ENCODE data around the gene SAT1.

DNA sequence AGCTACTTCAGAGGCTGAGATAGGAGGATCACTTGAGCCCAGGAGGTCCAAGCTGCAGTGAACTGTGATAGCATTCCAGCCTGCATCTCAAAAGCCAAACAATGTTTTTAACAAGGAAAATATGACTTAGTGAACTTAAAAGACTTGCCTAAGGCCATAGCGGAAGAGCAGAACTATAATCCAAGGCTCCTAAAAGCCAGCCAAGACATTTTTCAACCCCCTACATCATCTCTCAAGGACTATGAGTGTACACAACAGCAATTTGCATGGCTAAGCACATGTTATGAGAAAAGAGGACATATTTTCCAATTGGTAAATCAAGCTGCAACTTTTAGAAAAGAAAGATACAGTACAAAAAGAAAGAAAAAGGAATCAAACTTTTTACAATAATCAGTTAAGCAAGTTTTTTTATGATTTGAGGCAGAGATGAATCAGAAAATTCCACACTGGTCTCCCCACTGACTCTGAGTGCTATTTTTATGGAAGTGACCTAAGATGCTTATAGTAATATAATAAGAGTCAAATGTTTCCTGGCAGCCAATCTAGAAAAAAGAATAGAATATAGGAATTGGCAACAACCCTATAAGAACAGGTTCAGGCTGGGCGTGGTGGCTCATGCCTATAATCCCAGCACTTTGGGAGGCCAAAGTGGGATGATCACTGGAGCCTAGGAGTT, 30.1 kb upstream of the SAT1 start:
- TF ChIP-seq, protein P1, sequence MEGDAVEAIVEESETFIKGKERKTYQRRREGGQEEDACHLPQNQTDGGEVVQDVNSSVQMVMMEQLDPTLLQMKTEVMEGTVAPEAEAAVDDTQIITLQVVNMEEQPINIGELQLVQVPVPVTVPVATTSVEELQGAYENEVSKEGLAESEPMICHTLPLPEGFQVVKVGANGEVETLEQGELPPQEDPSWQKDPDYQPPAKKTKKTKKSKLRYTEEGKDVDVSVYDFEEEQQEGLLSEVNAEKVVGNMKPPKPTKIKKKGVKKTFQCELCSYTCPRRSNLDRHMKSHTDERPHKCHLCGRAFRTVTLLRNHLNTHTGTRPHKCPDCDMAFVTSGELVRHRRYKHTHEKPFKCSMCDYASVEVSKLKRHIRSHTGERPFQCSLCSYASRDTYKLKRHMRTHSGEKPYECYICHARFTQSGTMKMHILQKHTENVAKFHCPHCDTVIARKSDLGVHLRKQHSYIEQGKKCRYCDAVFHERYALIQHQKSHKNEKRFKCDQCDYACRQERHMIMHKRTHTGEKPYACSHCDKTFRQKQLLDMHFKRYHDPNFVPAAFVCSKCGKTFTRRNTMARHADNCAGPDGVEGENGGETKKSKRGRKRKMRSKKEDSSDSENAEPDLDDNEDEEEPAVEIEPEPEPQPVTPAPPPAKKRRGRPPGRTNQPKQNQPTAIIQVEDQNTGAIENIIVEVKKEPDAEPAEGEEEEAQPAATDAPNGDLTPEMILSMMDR (IDR thresholded peaks at IDR 0.05; ENCODE audit: insufficient read depth, low read depth, low read length) = no peak
- TF ChIP-seq EZH2 (IDR thresholded peaks at IDR 0.05; ENCODE audit: insufficient read depth, low read length) = no peak
